Loucy (cell line): ENCODE results near the gene SRGAP1.

ENCODE experiments used
- H2AFZ ChIP-seq: fragments of 200-600 bp; sonication (generic); 2 replicates; pipeline ENCODE4 v1.6.0; 2016; ENCODE audit warnings: antibody characterized with exemption, mild to moderate bottlenecking, low read length, moderate library complexity
- H3F3A ChIP-seq: fragments of 200-600 bp; 2 replicates; pipeline ENCODE4 v1.6.0; 2016; ENCODE audit warnings: antibody characterized with exemption, low read depth, mild to moderate bottlenecking
- H3K27me3 ChIP-seq: fragments of 200-600 bp; sonication (generic); 2 replicates; pipeline ENCODE4 v1.6.1; 2014; ENCODE audit warnings: low read length, mild to moderate bottlenecking; ENCODE audit not compliant: insufficient read depth, poor library complexity, severe bottlenecking
- H3K36me3 ChIP-seq: fragments of 200-600 bp; sonication (generic); 2 replicates; pipeline ENCODE4 v1.6.1; 2016; ENCODE audit warnings: low read length; ENCODE audit not compliant: insufficient read depth
- H3K4me1 ChIP-seq: fragments of 200-600 bp; sonication (generic); 2 replicates; pipeline ENCODE4 v1.5.1; 2014; ENCODE audit warnings: low read length, mild to moderate bottlenecking; ENCODE audit not compliant: insufficient read depth, poor library complexity, severe bottlenecking
- H3K4me2 ChIP-seq: fragments of 200-600 bp; sonication (generic); 2 replicates; pipeline ENCODE4 v1.6.0; 2014; ENCODE audit warnings: antibody characterized with exemption, low read length, low read depth, mild to moderate bottlenecking; ENCODE audit not compliant: poor library complexity, severe bottlenecking
- H3K4me3 ChIP-seq: fragments of 200-600 bp; sonication (generic); 2 replicates; pipeline ENCODE4 v1.5.1; 2014; ENCODE audit warnings: low read length, mild to moderate bottlenecking, mixed read lengths; ENCODE audit not compliant: poor library complexity, severe bottlenecking
- H3K79me2 ChIP-seq: fragments of 200-600 bp; sonication (generic); 2 replicates; pipeline ENCODE4 v1.6.1; 2014; ENCODE audit warnings: low read length; ENCODE audit not compliant: insufficient read depth
- H3K9ac ChIP-seq: fragments of 200-600 bp; sonication (generic); 2 replicates; pipeline ENCODE4 v1.6.0; 2014; ENCODE audit warnings: mild to moderate bottlenecking, low read depth, low read length, moderate library complexity; ENCODE audit not compliant: poor library complexity, severe bottlenecking
- H3K9me2 ChIP-seq: fragments of 200-600 bp; sonication (generic); replicated peaks from 2 replicates; pipeline ENCODE4 v1.6.1; 2016; ENCODE audit warnings: low read depth, low read length, mixed read lengths
- H3K9me3 ChIP-seq: fragments of 200-600 bp; sonication (generic); 2 replicates; pipeline ENCODE4 v1.6.1; 2014; ENCODE audit warnings: mild to moderate bottlenecking, antibody characterized with exemption, low read length, low read depth; ENCODE audit not compliant: insufficient read depth
- H4K20me1 ChIP-seq: fragments of 200-600 bp; sonication (generic); 2 replicates; pipeline ENCODE4 v1.6.0; 2014; ENCODE audit warnings: antibody characterized with exemption, low read length, mild to moderate bottlenecking; ENCODE audit not compliant: insufficient read depth, poor library complexity, severe bottlenecking
- CTCF ChIP-seq: fragments of 200-600 bp; sonication (generic); conservative IDR thresholded peaks from 2 replicates; pipeline ENCODE4 v1.5.1; 2014; ENCODE audit warnings: mild to moderate bottlenecking, antibody characterized with exemption, low read length
- EZH2phosphoT487 ChIP-seq: fragments of 200-600 bp; IDR thresholded peaks from 2 replicates; pipeline ENCODE4 v1.6.1; 2018; ENCODE audit warnings: antibody characterized with exemption, mild to moderate bottlenecking, moderate library complexity, borderline replicate concordance

SRGAP1 gene

GRCh38 chr12:64087761-64088160 is 243.3 kb downstream of the SRGAP1 start:
- TF ChIP-seq EZH2phosphoT487 (no peak), CTCF (no peak)
- Histone ChIP-seq H3K4me1 (peaks cover 10% of the 10 kb centered on the region), H3F3A (no peaks in the 10 kb centered on the region), H3K79me2 (no peaks in the 10 kb centered on the region), H3K9ac (no peak overlapping the region), H3K27me3 (no peaks in the 10 kb centered on the region), H3K9me2 (no peaks in the 10 kb centered on the region), H3K4me2 (no peak overlapping the region), H3K36me3 (no peaks in the 10 kb centered on the region), H3K4me3 (no peak overlapping the region), H4K20me1 (no peaks in the 10 kb centered on the region), H3K9me3 (no peaks in the 10 kb centered on the region), H2AFZ (no peak overlapping the region)

- Histone ChIP-seq H3K36me3 (no peaks in the 10 kb centered on the region), H2AFZ (no peak overlapping the region), H3K4me1 (peaks cover 10% of the 10 kb centered on the region), H3K9me3 (no peaks in the 10 kb centered on the region), H3K9ac (no peak overlapping the region), H3F3A (no peaks in the 10 kb centered on the region), H4K20me1 (no peaks in the 10 kb centered on the region), H3K9me2 (no peaks in the 10 kb centered on the region), H3K4me2 (peak overlapping the region; percentile 25), H3K27me3 (no peaks in the 10 kb centered on the region), H3K4me3 (no peak overlapping the region), H3K79me2 (no peaks in the 10 kb centered on the region)
- TF ChIP-seq CTCF (no peak), EZH2phosphoT487 (no peak)
Observed at GRCh38 chr12:64088431-64089349, 244.2 kb downstream of the SRGAP1 start.

GRCh38 chr12:64090047-64090446 is 245.5 kb downstream of the SRGAP1 start:
- H3K9me3 ChIP-seq, result no peaks in the 10 kb centered on the region
- H3K9me2 ChIP-seq, result no peaks in the 10 kb centered on the region
- H2AFZ ChIP-seq, result no peak overlapping the region
- no peak overlapping the region for H3K9ac ChIP-seq
- H3K79me2 ChIP-seq, result no peaks in the 10 kb centered on the region
- H4K20me1 ChIP-seq, result no peaks in the 10 kb centered on the region
- TF ChIP-seq EZH2phosphoT487, result no peak
- no peak for TF ChIP-seq CTCF
- H3K4me2 ChIP-seq, result no peak overlapping the region
- peaks cover 10% of the 10 kb centered on the region for H3K4me1 ChIP-seq
- H3K27me3 ChIP-seq, result no peaks in the 10 kb centered on the region
- H3K4me3 ChIP-seq, result no peak overlapping the region
- H3K36me3 ChIP-seq, result no peaks in the 10 kb centered on the region
- H3F3A ChIP-seq, result no peaks in the 10 kb centered on the region
